Measurements from ENCODE around the gene POTEF. TPM values are rescaled to one million over a fixed set of nuclear protein-coding genes. Genes with fewer than 3 reads are reported as not detected.
"Not testable (repeated sequence)": the region's sequence is repeated elsewhere in the genome, so short reads cannot be mapped to it uniquely, and the experiment has no call there.

The POTEF gene
- total RNA-seq, 1 experiment from 2014 or later: 10.5 TPM

DNA sequence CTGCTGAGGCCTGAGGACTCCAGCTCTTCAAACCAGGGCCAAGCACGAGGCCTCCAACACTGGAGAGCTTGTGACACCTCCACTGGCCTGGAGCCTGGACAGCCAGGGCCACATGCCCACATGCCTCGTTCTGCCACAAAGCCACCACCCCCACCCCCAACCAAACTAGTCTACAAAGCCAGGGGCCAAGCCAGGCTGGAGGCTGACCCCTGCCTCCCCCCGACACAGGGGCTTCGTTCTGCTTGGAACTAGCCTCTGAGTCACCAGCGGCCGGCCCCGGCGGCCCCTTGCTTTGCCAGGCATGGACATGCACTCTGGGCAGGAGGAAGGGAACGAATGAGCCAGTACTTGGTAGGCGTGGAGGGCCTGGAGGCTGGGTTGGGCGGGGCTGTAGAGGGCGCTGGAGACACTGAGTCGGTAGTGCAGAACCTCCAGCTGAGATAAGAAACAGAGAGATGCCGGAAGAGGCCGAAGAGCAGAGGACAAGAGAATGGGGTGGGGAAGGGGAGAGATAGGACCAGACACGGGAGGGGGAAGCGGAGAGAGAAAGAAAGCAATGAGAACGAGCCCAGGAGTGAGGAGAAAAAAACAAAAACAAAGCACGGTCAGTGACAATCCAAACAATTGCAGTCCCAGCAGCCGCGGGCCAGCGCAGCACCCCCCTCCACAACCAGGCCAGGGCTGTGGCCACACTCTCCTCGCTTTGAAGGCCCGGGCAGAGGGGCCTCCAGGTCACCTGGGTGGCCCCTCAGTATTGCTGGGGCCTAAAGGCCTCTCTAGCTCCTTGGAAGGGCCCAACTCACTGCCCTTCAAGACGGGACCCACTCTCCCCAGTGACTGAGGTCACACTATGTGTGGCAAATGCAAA is 32.0 kb upstream of the POTEF start:
- not testable (repeated sequence) for H3K9me3 ChIP-seq (ENCODE audit: control insufficient read depth, low read depth, low read length); H3K23ac ChIP-seq (ENCODE audit: insufficient read length, low read depth, low read length)
- DNase-seq: peak; percentile 54

More for the DNA sequence above, 32.0 kb upstream of the POTEF start:
- TF ChIP-seq, protein P1, sequence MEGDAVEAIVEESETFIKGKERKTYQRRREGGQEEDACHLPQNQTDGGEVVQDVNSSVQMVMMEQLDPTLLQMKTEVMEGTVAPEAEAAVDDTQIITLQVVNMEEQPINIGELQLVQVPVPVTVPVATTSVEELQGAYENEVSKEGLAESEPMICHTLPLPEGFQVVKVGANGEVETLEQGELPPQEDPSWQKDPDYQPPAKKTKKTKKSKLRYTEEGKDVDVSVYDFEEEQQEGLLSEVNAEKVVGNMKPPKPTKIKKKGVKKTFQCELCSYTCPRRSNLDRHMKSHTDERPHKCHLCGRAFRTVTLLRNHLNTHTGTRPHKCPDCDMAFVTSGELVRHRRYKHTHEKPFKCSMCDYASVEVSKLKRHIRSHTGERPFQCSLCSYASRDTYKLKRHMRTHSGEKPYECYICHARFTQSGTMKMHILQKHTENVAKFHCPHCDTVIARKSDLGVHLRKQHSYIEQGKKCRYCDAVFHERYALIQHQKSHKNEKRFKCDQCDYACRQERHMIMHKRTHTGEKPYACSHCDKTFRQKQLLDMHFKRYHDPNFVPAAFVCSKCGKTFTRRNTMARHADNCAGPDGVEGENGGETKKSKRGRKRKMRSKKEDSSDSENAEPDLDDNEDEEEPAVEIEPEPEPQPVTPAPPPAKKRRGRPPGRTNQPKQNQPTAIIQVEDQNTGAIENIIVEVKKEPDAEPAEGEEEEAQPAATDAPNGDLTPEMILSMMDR (conservative IDR thresholded peaks at IDR 0.05): peak; percentile 31; the same call in 2 of the 3 replicates
- H4K5ac ChIP-seq (ENCODE audit: insufficient read length, low read depth, low read length); H3K27me3 ChIP-seq (ENCODE audit: insufficient read depth, low read length); H2BK12ac ChIP-seq (ENCODE audit: insufficient read length, low read depth, low read length); H3K14ac ChIP-seq (ENCODE audit: insufficient read depth, low read length); H2BK5ac ChIP-seq (ENCODE audit: insufficient read length, low read length); H3K27me3 Mint-ChIP-seq (ENCODE audit: low read depth); H3K4me3 Mint-ChIP-seq; H3K4me2 ChIP-seq (ENCODE audit: insufficient read depth, insufficient read length, low read length); H3K56ac ChIP-seq (ENCODE audit: insufficient read length, low read depth, low read length); H3K23me2 ChIP-seq (ENCODE audit: insufficient read length, low read depth, low read length, poor library complexity, severe bottlenecking); H3K4me1 Mint-ChIP-seq; H3K79me1 ChIP-seq (ENCODE audit: insufficient read depth, low read depth, low read length, poor library complexity, severe bottlenecking); H3K18ac ChIP-seq (ENCODE audit: insufficient read length, low read depth, low read length); H2AK5ac ChIP-seq (ENCODE audit: insufficient read length, low read length); H3K4ac ChIP-seq (ENCODE audit: low read depth, low read length); H2BK20ac ChIP-seq (ENCODE audit: low read depth, low read length, poor library complexity, severe bottlenecking); H2BK15ac ChIP-seq (ENCODE audit: low read depth, low read length); H3K79me2 ChIP-seq (ENCODE audit: insufficient read depth, low read length); H3K9me3 Mint-ChIP-seq; H3K27ac ChIP-seq (ENCODE audit: insufficient read length, low read depth, low read length); H3K4me1 ChIP-seq (ENCODE audit: insufficient read depth, low read length); H2AFZ ChIP-seq (ENCODE audit: low read length); H4K20me1 ChIP-seq (ENCODE audit: control insufficient read depth, insufficient read depth, insufficient read length); H2BK120ac ChIP-seq (ENCODE audit: low read depth, low read length, poor library complexity, severe bottlenecking); H4K91ac ChIP-seq (ENCODE audit: insufficient read length, low read depth, low read length); H3K9ac ChIP-seq (ENCODE audit: extremely low read depth, insufficient read length, low read length); H3T11ph ChIP-seq (ENCODE audit: low read length); H4K8ac ChIP-seq (replicated peaks; ENCODE audit: insufficient read length, low read depth, low read length): not testable (repeated sequence)
- WGBS (ENCODE audit: extremely low coverage, insufficient read length, low lambda C conversion rate): no CpG with 5 or more reads among the region's 25 CpGs
- peak overlapping the region in 2 of 3 experiments; percentile 74 to 92; a peak in 3 of 7 replicates for H3K27ac Mint-ChIP-seq
- peaks cover 16 to 55% (median 35%) of the 10 kb centered on the region in 3 experiments; a peak in 6 of 7 replicates for H3K36me3 Mint-ChIP-seq (ENCODE audit: insufficient read depth in 1 of 3, low read depth in 3 of 3)

Measured in H9 (cell line).